GM21381 (cell line): ENCODE results near the gene MIPOL1.

Experiments
- ATAC-seq: cut with Tn5 transposase; IDR thresholded peaks from one replicate; pipeline ENCODE4 v1.9.1; 2021; ENCODE audit warnings: mild to moderate bottlenecking, moderate library complexity; ENCODE audit not compliant: unreplicated experiment

The MIPOL1 gene

GRCh38 chr14:37594238-37594970, 396.7 kb downstream of the MIPOL1 start:
- ATAC-seq = no peak

- ATAC-seq = no peak
These were observed 397.5 kb downstream of the MIPOL1 start, which contains the start of the genes FOXA1 and TTC6 for GRCh38 chr14:37594971-37595808. TSS of gene FOXA1 (minus strand) at chr14:37595249. CDS start at chr14:37594972, 277 bp downstream. TSS of gene TTC6 (plus strand) at chr14:37595629. CDS start at chr14:37622065, 26,436 bp downstream.

DNA sequence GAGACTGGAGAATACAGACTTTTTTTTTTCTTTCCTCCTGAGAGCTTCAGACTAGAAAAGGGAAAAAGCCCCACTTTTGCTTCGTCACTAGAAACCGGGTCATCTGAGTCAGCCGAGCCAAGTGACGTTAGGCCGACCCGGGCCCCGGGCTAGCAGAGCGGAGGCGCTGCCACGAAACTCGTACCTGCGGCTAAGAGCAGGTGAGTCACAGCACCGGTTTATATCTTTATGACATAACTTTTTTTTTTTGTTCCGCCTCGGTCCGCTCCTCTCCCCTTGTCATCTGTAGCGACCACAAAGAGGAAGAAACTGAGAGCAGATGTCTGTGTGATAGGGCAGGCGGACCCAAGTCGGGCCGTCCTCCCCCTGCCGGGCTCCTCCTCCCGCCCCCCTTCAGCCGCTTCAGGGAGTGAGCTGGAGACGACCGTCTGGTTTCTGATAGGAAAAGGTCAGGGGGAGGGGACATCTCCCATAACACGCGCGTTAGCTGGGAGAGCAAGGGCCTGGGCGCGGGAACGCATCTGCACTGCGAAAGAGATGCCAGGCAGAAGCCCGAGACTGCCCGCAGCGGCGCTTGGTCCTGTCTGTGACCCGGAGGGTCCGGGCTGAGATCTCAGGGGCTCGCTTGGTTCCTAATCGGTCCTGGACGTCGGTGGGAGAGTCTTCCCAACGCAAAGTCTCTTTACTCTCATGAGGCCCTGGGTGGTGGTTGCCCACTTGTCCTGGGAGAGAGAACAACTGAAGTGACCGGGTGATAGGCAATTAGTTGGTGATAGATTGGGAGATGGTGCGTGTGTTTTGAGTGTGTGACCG, 398.3 kb downstream of the MIPOL1 start:
- no peak for ATAC-seq

- ATAC-seq = no peak
These were observed 399.2 kb downstream of the MIPOL1 start for GRCh38 chr14:37596790-37597472.

GRCh38 chr14:37597538-37597913, 399.8 kb downstream of the MIPOL1 start:
- ATAC-seq = no peak

DNA sequence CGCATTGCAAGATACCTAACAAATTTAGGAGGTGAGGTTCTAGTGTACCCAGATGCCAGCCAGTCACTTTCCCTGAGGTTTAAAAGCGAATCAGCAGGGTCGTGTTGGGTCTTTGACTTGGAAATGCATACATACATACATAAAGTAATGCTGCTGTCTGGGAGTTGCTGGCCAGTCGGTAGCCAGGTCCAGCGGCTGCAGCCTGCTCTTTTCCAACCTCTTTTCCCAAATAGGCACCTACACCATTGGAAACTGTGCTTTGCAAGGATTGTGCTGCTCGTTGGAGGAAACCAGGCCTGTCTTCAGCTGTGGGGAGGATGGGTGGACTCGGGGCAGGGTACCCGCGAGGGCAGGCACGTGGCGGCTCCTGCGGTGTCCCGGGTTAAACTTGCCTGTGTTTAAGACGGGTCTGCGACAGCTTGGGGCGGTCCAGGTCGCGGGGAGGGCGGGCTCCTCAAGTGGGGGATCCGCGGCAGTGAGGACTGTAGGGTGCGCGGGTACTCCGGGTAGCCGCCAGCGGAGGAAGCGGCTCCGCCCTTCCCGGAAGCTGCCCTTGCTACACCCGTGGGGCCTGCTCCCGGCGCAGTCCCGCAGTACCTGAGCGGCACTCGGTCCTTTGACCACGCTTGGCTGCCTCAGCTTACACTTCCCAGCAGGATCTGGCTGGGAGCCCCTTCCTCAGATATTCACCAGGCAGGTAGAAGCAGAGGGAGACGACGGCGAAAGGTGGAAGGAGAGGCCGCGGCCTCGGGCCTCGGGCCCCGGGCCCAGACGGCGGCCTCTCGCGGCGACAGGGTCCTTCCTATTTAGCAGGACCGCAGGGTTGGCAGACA, 400.4 kb downstream of the MIPOL1 start:
- ATAC-seq = no peak

DNA sequence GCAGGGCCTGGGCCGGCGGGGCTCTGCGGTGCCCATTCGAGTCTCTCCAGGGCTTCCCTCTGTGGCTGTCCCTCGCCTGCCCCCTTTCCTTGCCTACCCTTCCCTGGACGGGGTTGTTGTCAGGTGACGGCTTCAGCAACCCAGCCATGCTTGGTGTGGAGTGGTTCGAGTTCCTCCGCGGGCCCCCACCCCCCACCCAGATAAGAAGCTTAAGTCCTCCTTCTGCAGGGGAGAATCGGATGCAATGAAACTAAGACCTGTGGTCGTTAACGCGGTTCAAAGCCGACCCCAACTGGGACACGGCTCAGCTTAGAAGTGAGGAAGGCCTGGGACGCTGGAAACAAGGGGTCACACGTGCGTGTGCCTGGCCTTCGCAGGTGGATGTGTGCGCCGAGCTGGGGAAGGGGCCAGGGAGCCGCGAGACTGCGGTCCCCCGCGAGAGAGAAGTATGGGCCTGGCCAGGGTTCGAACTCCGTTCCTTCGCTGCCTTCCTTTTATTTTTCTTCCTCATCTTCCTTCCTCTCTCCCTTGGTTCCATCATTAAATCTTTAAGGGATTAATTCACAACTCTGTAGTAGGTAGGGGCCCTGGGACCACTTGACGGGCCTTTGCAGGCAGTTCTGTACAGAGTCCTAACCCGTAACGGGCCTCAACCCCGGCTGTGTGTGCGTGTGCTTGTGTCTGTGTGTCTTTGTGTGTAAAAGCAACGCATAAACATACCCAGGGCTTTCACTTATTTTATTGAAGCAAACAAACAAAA, 401.2 kb downstream of the MIPOL1 start:
- no peak for ATAC-seq

DNA sequence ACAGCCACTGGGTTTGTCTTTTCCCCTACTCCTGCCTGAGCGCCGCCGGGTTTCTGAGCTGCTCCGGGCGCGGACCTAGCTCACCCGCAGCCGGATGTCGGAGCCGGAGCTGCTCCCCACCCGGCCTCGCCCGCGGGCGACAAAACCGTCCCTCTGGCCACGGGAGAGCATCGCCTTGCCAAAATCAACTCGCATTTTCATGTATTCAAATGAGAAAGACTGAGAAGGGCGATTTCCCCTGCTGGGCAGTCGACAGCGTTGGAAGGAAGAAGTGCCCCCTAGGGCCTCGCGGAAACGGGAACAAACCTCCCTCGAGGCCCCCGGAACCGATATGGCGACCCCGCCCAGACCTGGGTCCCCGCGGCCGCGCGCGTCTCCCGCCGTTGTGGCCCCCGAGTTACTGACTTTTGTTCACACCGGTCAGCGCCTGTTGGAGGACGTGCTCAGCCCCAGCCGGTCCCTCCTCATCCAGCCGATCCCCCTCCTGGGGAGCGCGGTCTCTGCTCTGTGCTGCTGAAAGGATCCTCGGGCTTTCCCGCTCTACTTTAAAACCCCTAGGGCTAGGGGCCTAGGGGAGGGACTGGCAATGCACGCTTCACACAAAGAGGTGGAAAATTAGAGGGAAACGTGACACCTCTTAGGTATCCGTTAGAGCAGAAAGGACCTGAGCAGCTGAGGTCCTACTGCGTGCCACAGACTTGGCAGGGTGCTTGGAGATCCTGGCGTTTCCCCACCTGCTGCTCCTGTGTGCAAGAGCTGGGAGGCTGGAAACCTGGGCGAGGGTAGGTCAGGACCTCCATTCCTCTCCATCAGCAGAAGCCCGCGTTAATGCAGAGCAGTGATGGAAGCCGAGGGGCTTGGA, 402.0 kb downstream of the MIPOL1 start:
- ATAC-seq = no peak

DNA sequence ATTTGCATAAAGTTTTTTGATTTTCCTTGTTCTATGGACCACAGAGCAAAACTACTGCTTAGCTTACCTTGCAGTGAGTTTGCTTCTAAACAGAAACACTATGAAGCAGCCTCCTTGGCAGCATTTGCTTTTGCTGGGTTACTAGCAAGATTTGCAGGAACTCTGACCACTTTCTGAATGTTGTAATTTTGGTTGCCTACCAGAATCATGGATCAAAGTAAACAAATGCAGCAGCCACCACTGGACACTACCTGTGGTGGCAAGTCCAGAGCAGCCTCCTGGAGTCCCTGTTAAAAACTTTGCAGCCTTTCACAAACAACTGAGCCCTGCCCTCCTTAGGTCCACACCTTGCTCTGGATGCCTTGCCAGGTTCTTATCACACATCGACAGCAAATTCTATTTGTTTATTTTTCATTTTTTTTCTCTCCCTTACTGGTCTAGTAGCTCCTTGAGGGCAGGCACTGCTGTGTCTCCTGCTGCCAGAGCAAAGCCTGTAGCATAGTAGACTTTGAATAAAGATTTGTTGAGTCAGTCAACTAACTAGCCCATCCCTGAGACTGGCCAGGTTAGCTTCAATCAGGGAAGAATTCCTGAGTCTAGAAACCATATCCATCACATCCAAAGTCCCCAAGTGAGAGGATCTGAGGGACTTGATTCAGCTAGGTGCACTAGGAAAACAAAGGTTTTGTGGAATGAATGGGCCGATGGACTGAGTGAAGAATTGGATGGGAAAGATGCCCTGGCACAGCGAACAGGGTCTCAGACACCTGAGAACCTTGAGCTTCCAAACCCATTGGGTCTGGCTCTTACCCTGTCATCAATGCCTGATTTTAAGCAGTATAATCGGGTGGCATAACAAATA, 403.4 kb downstream of the MIPOL1 start:
- no peak for ATAC-seq

DNA sequence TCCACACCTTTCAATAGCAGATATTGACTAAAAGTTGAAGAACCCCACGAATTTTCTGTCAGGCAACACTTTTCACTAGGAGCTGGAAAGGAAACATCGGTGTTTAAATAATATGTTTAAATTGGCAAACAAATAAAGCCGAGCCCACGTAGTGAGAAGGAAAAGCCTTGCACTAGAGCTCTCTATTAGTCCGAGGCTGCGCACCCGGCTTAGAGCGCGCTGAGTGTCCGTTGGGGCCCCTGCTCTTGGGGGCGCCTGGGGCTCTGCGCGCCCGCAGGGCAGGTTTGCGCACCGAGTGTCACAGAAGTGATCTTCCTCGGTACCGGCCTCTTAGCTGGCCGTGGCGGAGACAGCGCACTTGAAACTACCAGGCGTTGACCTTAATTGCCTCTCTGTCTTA, 404.1 kb downstream of the MIPOL1 start:
- no peak for ATAC-seq
